GM23338 (cell line): ENCODE measurements around the gene FAM53B. TPM values are rescaled to one million over a fixed set of nuclear protein-coding genes. Genes with fewer than 3 reads are reported as not detected.
"Not testable (repeated sequence)": the region's sequence is repeated elsewhere in the genome, so short reads cannot be mapped to it uniquely, and the experiment has no call there.

Experiments
- ATAC-seq: fragments of 200-7000 bp; cut with Tn5 transposase; 3 replicates; pipeline ENCODE4 v1.9.1; 2020
- DNase-seq: peaks from one replicate; pipeline ENCODE4 v3.0.0-alpha.2; 2015; ENCODE audit warnings: low spot score
- H2AFZ ChIP-seq: fragments of 200-600 bp; sonication (generic); 2 replicates; pipeline ENCODE4 v1.8.0; 2016; ENCODE audit warnings: antibody characterized with exemption, mild to moderate bottlenecking, moderate library complexity
- H3F3A ChIP-seq: fragments of 200-600 bp; sonication (generic); replicated peaks from 2 replicates; pipeline ENCODE4 v1.8.0; 2017; ENCODE audit warnings: antibody characterized with exemption, mixed run types, low read depth
- H3K27ac ChIP-seq: fragments of 200-600 bp; sonication (generic); 2 replicates; pipeline ENCODE4 v1.6.1; 2016; ENCODE audit warnings: low read depth
- H3K27me3 ChIP-seq: fragments of 200-600 bp; sonication (generic); 2 replicates; pipeline ENCODE4 v1.8.0; 2016; ENCODE audit warnings: mild to moderate bottlenecking, mixed run types, moderate library complexity; ENCODE audit not compliant: insufficient read depth
- H3K36me3 ChIP-seq: fragments of 200-600 bp; sonication (generic); 2 replicates; pipeline ENCODE4 v1.8.0; 2016; ENCODE audit warnings: mild to moderate bottlenecking; ENCODE audit not compliant: insufficient read depth
- H3K4me1 ChIP-seq: fragments of 200-600 bp; sonication (generic); 2 replicates; pipeline ENCODE4 v1.8.0; 2016; ENCODE audit warnings: mild to moderate bottlenecking, moderate library complexity; ENCODE audit not compliant: insufficient read depth
- H3K4me2 ChIP-seq: fragments of 200-600 bp; sonication (generic); 2 replicates; pipeline ENCODE4 v1.7.1; 2017; ENCODE audit warnings: mixed run types
- H3K4me3 ChIP-seq: fragments of 200-600 bp; sonication (generic); 2 replicates; pipeline ENCODE4 v1.6.1; 2016; ENCODE audit warnings: mixed run types
- H3K79me2 ChIP-seq: fragments of 200-600 bp; sonication (generic); replicated peaks from 2 replicates; pipeline ENCODE4 v1.8.0; 2017; ENCODE audit warnings: mild to moderate bottlenecking; ENCODE audit not compliant: insufficient read depth
- H3K9me2 ChIP-seq: fragments of 200-600 bp; sonication (generic); 2 replicates; pipeline ENCODE4 v1.8.0; 2017; ENCODE audit not compliant: insufficient read depth
- H4K20me1 ChIP-seq: fragments of 200-600 bp; sonication (generic); replicated peaks from 2 replicates; pipeline ENCODE4 v1.8.0; 2017; ENCODE audit warnings: mild to moderate bottlenecking; ENCODE audit not compliant: insufficient read depth
- H3K27ac Mint-ChIP-seq: 2 replicates; pipeline ENCODE4 v1.8.0; 2020; ENCODE audit warnings: inconsistent platforms, mild to moderate bottlenecking, moderate library complexity, mixed read lengths
- H3K27me3 Mint-ChIP-seq: 3 replicates; pipeline ENCODE4 v1.8.0; 2022; ENCODE audit warnings: low read depth, mild to moderate bottlenecking, moderate library complexity, mixed read lengths, inconsistent platforms; ENCODE audit not compliant: insufficient read depth, poor library complexity
- H3K36me3 Mint-ChIP-seq: 3 replicates; pipeline ENCODE4 v1.8.0; 2021; ENCODE audit warnings: low read depth, mild to moderate bottlenecking, inconsistent platforms, moderate library complexity, mixed read lengths
- H3K4me1 Mint-ChIP-seq: 3 replicates; pipeline ENCODE4 v1.8.0; 2020; ENCODE audit warnings: mild to moderate bottlenecking, inconsistent platforms, mixed read lengths
- H3K4me3 Mint-ChIP-seq: 3 replicates; pipeline ENCODE4 v1.8.0; 2021; ENCODE audit warnings: moderate library complexity, mild to moderate bottlenecking, inconsistent platforms, mixed read lengths
- H3K9me3 Mint-ChIP-seq: 3 replicates; pipeline ENCODE4 v1.8.0; 2020; ENCODE audit warnings: moderate library complexity, mild to moderate bottlenecking, inconsistent platforms, mixed read lengths
- CREB1 ChIP-seq: fragments of 250-450 bp; sonication (Bioruptor Pico); IDR thresholded peaks from 2 replicates; pipeline ENCODE4 v1.5.0; 2020; ENCODE audit warnings: low read depth, mild to moderate bottlenecking, moderate library complexity
- CTCF ChIP-seq, 2 experiments: fragments of 200-600 bp in 1 of 2; sonication (generic) in 1 of 2; conservative IDR thresholded peaks; 2 replicates each; pipeline versions ENCODE4 v1.5.1 to v1.6.1; 2016 to 2017; ENCODE audit warnings: antibody characterized with exemption in 2 of 2, low read depth in 2 of 2, mild to moderate bottlenecking in 2 of 2, moderate library complexity in 1 of 2
- STAT1 ChIP-seq: IDR thresholded peaks from one replicate; pipeline ENCODE4 v1.6.1; 2016; ENCODE audit warnings: antibody characterized with exemption; ENCODE audit not compliant: unreplicated experiment
- ZNF462 ChIP-seq: fragments of 250-450 bp; sonication (Bioruptor Pico); IDR thresholded peaks from 2 replicates; pipeline ENCODE4 v1.5.0; 2020; ENCODE audit warnings: mild to moderate bottlenecking, moderate library complexity
- polyA plus RNA-seq: library from polyadenylated mRNA; unstranded; fragments of >200 nt; fragmentation: Nextera tagmentation; extraction: Ambion mirVana; gene quantifications from 2 replicates; pipeline ENCODE4 v1.2.1, GENCODE V29; 2016
- total RNA-seq: library from RNA; depleted of rRNA; stranded (reverse); fragments of >200 nt; shearing (Covaris generic); gene quantifications from 2 replicates; pipeline ENCODE4 v1.2.3, GENCODE V29; 2014

Gene FAM53B
- total and polyA plus RNA-seq, 2 experiments from 2014 or later, result 3.0 to 20.3 TPM

GRCh38 chr10:124746992-124747391 is 2.8 kb upstream of the FAM53B start (continued):
- no peak for TF ChIP-seq ZNF462 (CRISPR knock-in tag)
- TF ChIP-seq CREB1 (CRISPR knock-in tag), result no peak
- no peak for TF ChIP-seq CTCF (conservative IDR thresholded peaks at IDR 0.05; ENCODE audit: low read depth in 2 of 2)
- TF ChIP-seq STAT1, result no peak

- not testable (repeated sequence) for H3K27ac Mint-ChIP-seq, H3K4me3 ChIP-seq, H3K9me3 Mint-ChIP-seq, H3K4me2 ChIP-seq, H3K36me3 Mint-ChIP-seq, H3K36me3 ChIP-seq, H2AFZ ChIP-seq, H3F3A ChIP-seq, H3K9me2 ChIP-seq, H3K27ac ChIP-seq, H3K4me3 Mint-ChIP-seq, ATAC-seq, DNase-seq, H4K20me1 ChIP-seq, H3K79me2 ChIP-seq
- peaks cover 22% of the 10 kb centered on the region for H3K4me1 Mint-ChIP-seq
- Histone ChIP-seq H3K4me1 (peaks cover 19% of the 10 kb centered on the region), H3K27me3 (peaks cover 21% of the 10 kb centered on the region)
- H3K27me3 Mint-ChIP-seq, result peaks cover 19% of the 10 kb centered on the region
Observed at GRCh38 chr10:124746447-124746846, 2.3 kb upstream of the FAM53B start.
